ENCODE results near the gene KRT13.

GRCh38 chr17:41537614-41537954 lies 32.2 kb upstream of the KRT13 start:
- TF ChIP-seq CTCF (IDR thresholded peaks at IDR 0.05; ENCODE audit: low read depth, low read length, missing input control) (no peak), RAD21 (IDR thresholded peaks at IDR 0.05) (no peak), TAF1 (conservative IDR thresholded peaks at IDR 0.05) (no peak), JUND (IDR thresholded peaks at IDR 0.05) (no peak), RXRA (IDR thresholded peaks at IDR 0.05) (no peak), YY1 (IDR thresholded peaks at IDR 0.05) (no peak), ATF3 (IDR thresholded peaks at IDR 0.05) (no peak), REST (IDR thresholded peaks at IDR 0.05) (no peak), HNF4A (conservative IDR thresholded peaks at IDR 0.05) (no peak), GABPA (IDR thresholded peaks at IDR 0.05 in 1 of 2, conservative IDR thresholded peaks at IDR 0.05 in 1 of 2) (no peak), EGR1 (IDR thresholded peaks at IDR 0.05; ENCODE audit: low read depth in 2 of 2) (no peak), FOXA1 (IDR thresholded peaks at IDR 0.05) (no peak), HNF4G (IDR thresholded peaks at IDR 0.05) (no peak), MAX (IDR thresholded peaks at IDR 0.05) (no peak)
